CD14-positive monocyte (primary cell): ENCODE results near the gene BHLHE41. TPM values are rescaled to one million over a fixed set of nuclear protein-coding genes. Genes with fewer than 3 reads are reported as not detected.

ENCODE experiments used
- DNase-seq, 3 donors: peaks; one replicate each; pipeline ENCODE4 v3.0.0-alpha.2; 2011 to 2022
- H2AFZ ChIP-seq: 2 replicates; pipeline ENCODE4 v1.6.0; 2012; ENCODE audit warnings: mild to moderate bottlenecking, low read depth, low read length, inconsistent platforms; ENCODE audit not compliant: insufficient read depth, poor library complexity, severe bottlenecking
- H3K27ac ChIP-seq, 2 donors: 1 replicate in 1 of 2; 2 replicates in 1 of 2; pipeline ENCODE4 v1.5.1; 2012 to 2013; ENCODE audit warnings: low read length in 2 of 2, control low read depth in 1 of 2, inconsistent platforms in 1 of 2, low read depth in 1 of 2, mild to moderate bottlenecking in 1 of 2
- H3K27me3 ChIP-seq, 2 donors: one replicate each; pipeline versions ENCODE4 v1.6.0 to v1.6.1; 2011 to 2013; ENCODE audit warnings: low read length in 2 of 2; ENCODE audit not compliant: control insufficient read depth in 2 of 2, insufficient read depth in 2 of 2
- H3K36me3 ChIP-seq, 2 donors: replicated peaks in 1 of 2; 1 replicate in 1 of 2; 2 replicates in 1 of 2; pipeline versions ENCODE4 v1.5.1 to v1.6.1; 2012 to 2013; ENCODE audit warnings: low read length in 2 of 2, control low read depth in 1 of 2, inconsistent platforms in 1 of 2, mild to moderate bottlenecking in 1 of 2; ENCODE audit not compliant: insufficient read depth in 2 of 2, control insufficient read depth in 1 of 2
- H3K4me1 ChIP-seq, 2 donors: 1 replicate in 1 of 2; 2 replicates in 1 of 2; pipeline versions ENCODE4 v1.5.1 to v1.6.1; 2012 to 2013; ENCODE audit warnings: low read length in 2 of 2, control low read depth in 1 of 2, inconsistent platforms in 1 of 2, mild to moderate bottlenecking in 1 of 2, moderate library complexity in 1 of 2; ENCODE audit not compliant: insufficient read depth in 2 of 2, control insufficient read depth in 1 of 2
- H3K4me2 ChIP-seq: replicated peaks from 2 replicates; pipeline ENCODE3; 2012; ENCODE audit warnings: low read length, moderate library complexity, mild to moderate bottlenecking; ENCODE audit not compliant: poor library complexity, severe bottlenecking; ENCODE audit errors: extremely low read depth
- H3K4me3 ChIP-seq, 3 experiments: fragments of 200-600 bp in 1 of 3; sonication (generic) in 1 of 3; replicated peaks in 1 of 3; 1 replicate in 2 of 3; 2 replicates in 1 of 3; pipeline ENCODE4 v1.5.1; 2011 to 2013; ENCODE audit warnings: low read length in 3 of 3, mild to moderate bottlenecking in 3 of 3, control low read depth in 2 of 3, low read depth in 2 of 3, inconsistent platforms in 1 of 3, moderate library complexity in 1 of 3
- H3K79me2 ChIP-seq: 2 replicates; pipeline ENCODE4 v1.6.0; 2012; ENCODE audit warnings: mild to moderate bottlenecking, control low read depth, inconsistent platforms, low read length, moderate library complexity; ENCODE audit not compliant: insufficient read depth
- H3K9ac ChIP-seq: 2 replicates; pipeline ENCODE4 v1.6.0; 2017; ENCODE audit warnings: low read length, mild to moderate bottlenecking; ENCODE audit not compliant: insufficient read depth, poor library complexity, severe bottlenecking
- H3K9me3 ChIP-seq, 2 donors: replicated peaks in 1 of 2; 1 replicate in 1 of 2; 2 replicates in 1 of 2; pipeline versions ENCODE4 v1.5.1 to v1.6.1; 2012 to 2013; ENCODE audit warnings: low read length in 2 of 2, control low read depth in 1 of 2; ENCODE audit not compliant: control insufficient read depth in 1 of 2, insufficient read depth in 1 of 2
- H4K20me1 ChIP-seq: 2 replicates; pipeline ENCODE4 v1.6.0; 2012; ENCODE audit warnings: mild to moderate bottlenecking, low read length, control low read depth, moderate library complexity; ENCODE audit not compliant: insufficient read depth
- H3K27ac Mint-ChIP-seq, 7 donors: one replicate each; pipeline ENCODE4 v1.8.0; 2020; ENCODE audit warnings: mild to moderate bottlenecking in 7 of 7, mixed read lengths in 7 of 7, moderate library complexity in 6 of 7, inconsistent platforms in 2 of 7
- H3K27me3 Mint-ChIP-seq, 3 donors: one replicate each; pipeline ENCODE4 v1.8.0; 2021 to 2022; ENCODE audit warnings: low read depth in 3 of 3, mild to moderate bottlenecking in 3 of 3, mixed read lengths in 3 of 3, moderate library complexity in 3 of 3, inconsistent platforms in 1 of 3
- H3K36me3 Mint-ChIP-seq, 2 donors: one replicate each; pipeline ENCODE4 v1.8.0; 2020; ENCODE audit warnings: mixed read lengths in 2 of 2, inconsistent platforms in 1 of 2, mild to moderate bottlenecking in 1 of 2
- H3K4me1 Mint-ChIP-seq: one replicate; pipeline ENCODE4 v1.8.0; 2020; ENCODE audit warnings: mild to moderate bottlenecking, mixed read lengths
- H3K4me3 Mint-ChIP-seq, 2 donors: one replicate each; pipeline ENCODE4 v1.8.0; 2020; ENCODE audit warnings: mild to moderate bottlenecking in 2 of 2, mixed read lengths in 2 of 2, moderate library complexity in 1 of 2
- H3K9me3 Mint-ChIP-seq, 7 donors: one replicate each; pipeline ENCODE4 v1.8.0; 2020 to 2022; ENCODE audit warnings: mixed read lengths in 7 of 7, mild to moderate bottlenecking in 6 of 7, moderate library complexity in 6 of 7, inconsistent platforms in 2 of 7
- CTCF ChIP-seq: fragments of 200-600 bp; IDR thresholded peaks from one replicate; pipeline ENCODE4 v1.8.0; 2022; ENCODE audit warnings: antibody characterized with exemption, mild to moderate bottlenecking
- WGBS: methylation state at CpG from one replicate; pipeline ENCODE4 v1.1.5; 2013; ENCODE audit warnings: missing lambda C conversion rate; ENCODE audit not compliant: insufficient coverage; 5-methylcytosine and 5-hydroxymethylcytosine counted together
- intact Hi-C, 2 donors: fragments of 100-400 bp; cut with micrococcal nuclease; formaldehyde crosslinking; loops; one replicate each; pipeline versions ENCODE4 v1.15.0 to v1.15.1; 2023
- polyA plus RNA-seq, 3 donors: library from polyadenylated mRNA; depleted of rRNA in 1 of 3; unstranded in 2 of 3; stranded (reverse) in 1 of 3; fragments of 300-500 nt in 2 of 3; fragments of >200 nt in 1 of 3; fragmentation: Illumina TruSeq in 2 of 3; gene quantifications; 1 replicate in 2 of 3; 2 replicates in 1 of 3; pipeline ENCODE4 v1.2.3, GENCODE V29; 2012 to 2021

BHLHE41 gene
- polyA plus RNA-seq, 3 donors, result 0.03 TPM; not detected in 2

- intact Hi-C loops, result no loop called here
- DNase-seq, result no peak
- 79% methylated on average over 8 of the region's 13 CpGs for WGBS
- peaks cover 17% of the 10 kb centered on the region for H3K4me1 Mint-ChIP-seq
- no peaks in the 10 kb centered on the region for H3K79me2 ChIP-seq
- no peaks in the 10 kb centered on the region for H3K9me3 ChIP-seq
- TF ChIP-seq CTCF, result no peak
- H3K9me3 Mint-ChIP-seq, result peaks cover 0 to 3% (median 0%) of the 10 kb centered on the region in 7 donors
- no peaks in the 10 kb centered on the region for H3K36me3 Mint-ChIP-seq
- H3K4me3 Mint-ChIP-seq, result peak overlapping the region; percentile 66 to 80
- peak overlapping the region; percentile 60 for H2AFZ ChIP-seq
- H3K4me2 ChIP-seq, result peak overlapping the region; percentile 78
- peak overlapping the region; percentile 23 for H3K9ac ChIP-seq
- H3K27me3 ChIP-seq, result peaks cover 4 to 16% of the 10 kb centered on the region in 2 donors
- H3K36me3 ChIP-seq, result no peaks in the 10 kb centered on the region
- peak overlapping the region; percentile 10 to 71 (median 49) for H3K4me3 ChIP-seq
- H3K27ac ChIP-seq, result no peak overlapping the region
- peaks cover 19% of the 10 kb centered on the region in 2 donors for H3K4me1 ChIP-seq
- peak overlapping the region; percentile 3 to 74 (median 33) for H3K27ac Mint-ChIP-seq
- H4K20me1 ChIP-seq, result no peaks in the 10 kb centered on the region
- peaks cover 14 to 32% (median 16%) of the 10 kb centered on the region in 3 donors for H3K27me3 Mint-ChIP-seq
These were observed 10.0 kb downstream of the BHLHE41 start for GRCh38 chr12:26114720-26115401.

GRCh38 chr12:26113853-26114719, 10.8 kb downstream of the BHLHE41 start:
- Histone ChIP-seq H3K27ac (peak overlapping the region; percentile 46 to 48), H3K9ac (peak overlapping the region; percentile 23), H4K20me1 (no peaks in the 10 kb centered on the region), H3K4me3 (peak overlapping the region; percentile 33 to 71 (median 49)), H3K9me3 (no peaks in the 10 kb centered on the region), H2AFZ (peak overlapping the region; percentile 60), H3K4me1 (peaks cover 19% of the 10 kb centered on the region in 2 donors), H3K27me3 (peaks cover 0 to 10% of the 10 kb centered on the region in 2 donors), H3K36me3 (no peaks in the 10 kb centered on the region), H3K79me2 (no peaks in the 10 kb centered on the region), H3K4me2 (peak overlapping the region; percentile 78)
- Mint-ChIP-seq H3K36me3 (no peaks in the 10 kb centered on the region), H3K9me3 (peaks cover 0 to 3% (median 0%) of the 10 kb centered on the region in 7 donors), H3K4me1 (peaks cover 17% of the 10 kb centered on the region), H3K27me3 (peaks cover 6 to 24% (median 11%) of the 10 kb centered on the region in 3 donors), H3K27ac (peak overlapping the region; percentile 11 to 76 (median 46)), H3K4me3 (peak overlapping the region; percentile 68 to 83)
- intact Hi-C loops, result no loop called here
- DNase-seq, result peak; percentile 85 to 90 (median 85)
- peak; percentile 22 for TF ChIP-seq CTCF
- under 1% methylated on average over 66 of the region's 72 CpGs for WGBS
